ENCODE data around the gene SARDH. TPM values are rescaled to one million over a fixed set of nuclear protein-coding genes. Genes with fewer than 3 reads are reported as not detected.

SARDH gene
- total and polyA plus RNA-seq, 2 of the 8 experiments (the other 6 are each of a cell fraction or from before 2014, with no cell fraction given): 6.4 to 7.4 TPM

- TF ChIP-seq HDAC6 (IDR thresholded peaks at IDR 0.05; ENCODE audit: low read depth, low read length) (no peak), TCF12 (IDR thresholded peaks at IDR 0.05; ENCODE audit: low read depth, low read length) (no peak)
These were observed 34.4 kb downstream of the SARDH start (continued) for GRCh38 chr9:133703591-133704399.
